Fibroblast of lung (primary cell): ENCODE measurements around the gene ADCY3. TPM values are rescaled to one million over a fixed set of nuclear protein-coding genes. Genes with fewer than 3 reads are reported as not detected.

Experiments
- DNase-seq, 2 donors: peaks; one replicate each; pipeline versions ENCODE4 v3.0.0 to v3.0.0-alpha.2; 2010; ENCODE audit warnings: low read depth in 2 of 2
- H2AFZ ChIP-seq: 2 replicates; pipeline ENCODE4 v1.5.1; 2012; ENCODE audit warnings: low read length, control low read depth, inconsistent platforms
- H3K27ac ChIP-seq: 2 replicates; pipeline ENCODE4 v1.5.1; 2011; ENCODE audit warnings: low read length, control low read depth; ENCODE audit not compliant: insufficient read depth
- H3K27me3 ChIP-seq: 2 replicates; pipeline ENCODE4 v1.5.1; 2011; ENCODE audit warnings: mild to moderate bottlenecking, low read length; ENCODE audit not compliant: control insufficient read depth, insufficient read depth
- H3K36me3 ChIP-seq: 2 replicates; pipeline ENCODE4 v1.5.1; 2011; ENCODE audit warnings: low read length; ENCODE audit not compliant: control insufficient read depth, insufficient read depth
- H3K4me1 ChIP-seq: 2 replicates; pipeline ENCODE4 v1.5.1; 2011; ENCODE audit warnings: low read length; ENCODE audit not compliant: control insufficient read depth, insufficient read depth; ENCODE audit errors: extremely low read depth
- H3K4me2 ChIP-seq: 2 replicates; pipeline ENCODE4 v1.5.1; 2011; ENCODE audit warnings: low read length, control low read depth; ENCODE audit not compliant: insufficient read depth; ENCODE audit errors: extremely low read depth
- H3K4me3 ChIP-seq, 4 experiments: fragments of 200-600 bp in 1 of 4; sonication (generic) in 1 of 4; replicated peaks in 1 of 4; 2 replicates each; pipeline ENCODE4 v1.5.1; 2011 to 2016; ENCODE audit warnings: low read length in 4 of 4, low read depth in 3 of 4, mild to moderate bottlenecking in 3 of 4, control low read depth in 2 of 4, inconsistent platforms in 1 of 4, mixed read lengths in 1 of 4; ENCODE audit not compliant: insufficient read depth in 1 of 4; ENCODE audit errors: control extremely low read depth in 1 of 4
- H3K79me2 ChIP-seq: 2 replicates; pipeline ENCODE4 v1.5.1; 2012; ENCODE audit warnings: mild to moderate bottlenecking, low read length, inconsistent platforms; ENCODE audit not compliant: control insufficient read depth, insufficient read depth
- H3K9ac ChIP-seq: 2 replicates; pipeline ENCODE4 v1.5.1; 2011; ENCODE audit warnings: mild to moderate bottlenecking, low read length, control low read depth; ENCODE audit not compliant: insufficient read depth
- H3K9me3 ChIP-seq: 2 replicates; pipeline ENCODE4 v1.5.1; 2012; ENCODE audit warnings: low read depth, low read length; ENCODE audit not compliant: control insufficient read depth, insufficient read depth
- H4K20me1 ChIP-seq: 2 replicates; pipeline ENCODE4 v1.5.1; 2011; ENCODE audit warnings: low read length; ENCODE audit not compliant: control insufficient read depth, insufficient read depth; ENCODE audit errors: extremely low read depth
- CTCF ChIP-seq, 2 donors: IDR thresholded peaks in 1 of 2; conservative IDR thresholded peaks in 1 of 2; 1 replicate in 1 of 2; 2 replicates in 1 of 2; pipeline ENCODE4 v1.5.1; 2011 to 2012; ENCODE audit warnings: low read length in 2 of 2, control low read depth in 1 of 2, inconsistent platforms in 1 of 2, low read depth in 1 of 2, mild to moderate bottlenecking in 1 of 2
- EZH2 ChIP-seq: IDR thresholded peaks from 2 replicates; pipeline ENCODE4 v1.5.1; 2012; ENCODE audit warnings: low read length, control low read depth, mild to moderate bottlenecking; ENCODE audit errors: missing control alignments
- polyA plus RNA-seq, 2 donors: library from polyadenylated mRNA; depleted of rRNA in 1 of 2; stranded (reverse) in 1 of 2; unstranded in 1 of 2; fragments of >200 nt; gene quantifications; 2 replicates each; pipeline ENCODE4 v1.2.1, GENCODE V29; 2011 to 2012; ENCODE audit warnings: missing spikeins in 1 of 2
- total RNA-seq: library from RNA; depleted of rRNA; stranded (reverse); fragments of >200 nt; gene quantifications from 2 replicates; pipeline ENCODE4 v1.2.1, GENCODE V29; 2014

Gene ADCY3
- total and polyA plus RNA-seq, 2 donors (not counting 1 experiment from before 2014, with no cell fraction given) = 33.0 to 90.2 TPM

- DNase-seq = peak; percentile 45 to 50
- Histone ChIP-seq H3K27me3 (no peaks in the 10 kb centered on the region), H3K9ac (no peak overlapping the region), H3K27ac (peak overlapping the region; percentile 63), H3K4me2 (peak overlapping the region; percentile 27), H3K9me3 (no peaks in the 10 kb centered on the region), H4K20me1 (no peaks in the 10 kb centered on the region), H3K4me3 (no peak overlapping the region), H3K79me2 (no peaks in the 10 kb centered on the region), H3K36me3 (no peaks in the 10 kb centered on the region), H2AFZ (no peak overlapping the region), H3K4me1 (peaks cover 21% of the 10 kb centered on the region)
- TF ChIP-seq CTCF (conservative IDR thresholded peaks at IDR 0.05 in 1 of 2, IDR thresholded peaks at IDR 0.05 in 1 of 2; ENCODE audit: low read depth in 1 of 2, low read length in 2 of 2) = no peak
- TF ChIP-seq EZH2 = no peak
Observed at GRCh38 chr2:24855726-24856125, 64.3 kb downstream of the ADCY3 start.

DNA sequence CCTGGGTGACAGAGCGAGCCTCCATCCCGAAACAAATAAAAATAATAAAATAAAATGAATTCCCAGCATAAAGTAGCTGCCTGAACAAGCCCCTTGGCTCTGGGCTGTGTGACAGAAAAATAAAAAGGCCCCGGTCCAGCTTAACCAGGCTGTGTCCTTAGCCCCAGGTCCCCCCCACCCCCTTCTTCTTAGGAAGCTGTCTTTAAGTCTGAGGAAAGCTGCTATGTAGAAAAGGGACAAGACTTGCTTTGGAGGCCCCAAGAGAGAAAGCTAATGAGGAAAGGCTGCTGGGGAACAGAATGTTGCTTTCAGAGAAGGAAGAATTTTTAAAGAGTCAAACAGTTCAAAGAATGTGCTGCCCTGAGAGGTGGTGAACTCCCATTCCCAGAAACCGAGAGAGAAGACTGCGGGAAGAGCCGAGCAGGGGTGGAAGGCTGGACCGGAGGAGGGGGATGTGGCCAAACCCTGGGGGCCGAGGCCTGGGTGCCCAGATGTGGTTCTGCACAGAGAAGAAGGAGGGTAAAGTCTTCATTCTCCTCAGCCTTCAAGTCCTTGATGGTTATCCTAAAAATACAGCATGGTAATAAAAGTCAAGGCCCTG lies 64.9 kb downstream of the ADCY3 start:
- H3K9me3 ChIP-seq = no peaks in the 10 kb centered on the region
- H3K9ac ChIP-seq = no peak overlapping the region
- H3K27ac ChIP-seq = peak overlapping the region; percentile 63
- no peak overlapping the region for H3K4me2 ChIP-seq
- H3K4me3 ChIP-seq = no peak overlapping the region
- no peak overlapping the region for H2AFZ ChIP-seq
- no peaks in the 10 kb centered on the region for H4K20me1 ChIP-seq
- no peaks in the 10 kb centered on the region for H3K79me2 ChIP-seq
- no peaks in the 10 kb centered on the region for H3K36me3 ChIP-seq
- no peaks in the 10 kb centered on the region for H3K27me3 ChIP-seq
- no peak for DNase-seq
- peaks cover 21% of the 10 kb centered on the region for H3K4me1 ChIP-seq
- TF ChIP-seq CTCF (conservative IDR thresholded peaks at IDR 0.05 in 1 of 2, IDR thresholded peaks at IDR 0.05 in 1 of 2; ENCODE audit: low read depth in 1 of 2, low read length in 2 of 2) (no peak), EZH2 (no peak)

- H2AFZ ChIP-seq = no peak overlapping the region
- no peaks in the 10 kb centered on the region for H3K9me3 ChIP-seq
- H3K27ac ChIP-seq = no peak overlapping the region
- H3K36me3 ChIP-seq = no peaks in the 10 kb centered on the region
- H3K4me3 ChIP-seq = no peak overlapping the region
- H3K9ac ChIP-seq = no peak overlapping the region
- no peaks in the 10 kb centered on the region for H3K79me2 ChIP-seq
- H4K20me1 ChIP-seq = no peaks in the 10 kb centered on the region
- H3K4me1 ChIP-seq = peaks cover 21% of the 10 kb centered on the region
- H3K27me3 ChIP-seq = no peaks in the 10 kb centered on the region
- no peak for TF ChIP-seq CTCF (conservative IDR thresholded peaks at IDR 0.05 in 1 of 2, IDR thresholded peaks at IDR 0.05 in 1 of 2; ENCODE audit: low read depth in 1 of 2, low read length in 2 of 2)
- no peak overlapping the region for H3K4me2 ChIP-seq
- DNase-seq = no peak
Observed at GRCh38 chr2:24853996-24854395, 66.0 kb downstream of the ADCY3 start.
